Esophagus (tissue), 2 donors: ENCODE data around the gene PCDHGA7. TPM values are rescaled to one million over a fixed set of nuclear protein-coding genes. Genes with fewer than 3 reads are reported as not detected.
A peak's percentile ranks its signal among the peaks of the same experiment; 100 is the strongest.
"Not testable (repeated sequence)": the region's sequence is repeated elsewhere in the genome, so short reads cannot be mapped to it uniquely, and the experiment has no call there.

ENCODE experiments used
- H3K27ac ChIP-seq, 2 donors: one replicate each; pipeline ENCODE4 v1.5.1; 2013; ENCODE audit warnings: low read depth in 2 of 2, mild to moderate bottlenecking in 2 of 2, inconsistent platforms in 1 of 2, low read length in 1 of 2, moderate library complexity in 1 of 2
- H3K27me3 ChIP-seq, 2 donors: one replicate each; pipeline ENCODE4 v1.6.1; 2013; ENCODE audit warnings: low read length in 2 of 2, control low read depth in 1 of 2, mild to moderate bottlenecking in 1 of 2; ENCODE audit not compliant: insufficient read depth in 2 of 2, control insufficient read depth in 1 of 2
- H3K36me3 ChIP-seq, 2 donors: one replicate each; pipeline ENCODE4 v1.6.1; 2013; ENCODE audit warnings: low read length in 1 of 2; ENCODE audit not compliant: control insufficient read depth in 2 of 2, insufficient read depth in 2 of 2
- H3K4me1 ChIP-seq, 2 donors: one replicate each; pipeline ENCODE4 v1.6.1; 2013; ENCODE audit warnings: low read length in 1 of 2; ENCODE audit not compliant: control insufficient read depth in 2 of 2, insufficient read depth in 2 of 2
- H3K4me3 ChIP-seq, 2 donors: one replicate each; pipeline ENCODE4 v1.5.1; 2013; ENCODE audit warnings: low read length in 2 of 2, mild to moderate bottlenecking in 2 of 2, low read depth in 1 of 2, moderate library complexity in 1 of 2
- H3K9me3 ChIP-seq, 2 donors: one replicate each; pipeline ENCODE4 v1.6.1; 2013; ENCODE audit warnings: mild to moderate bottlenecking in 2 of 2, low read depth in 1 of 2, low read length in 1 of 2, moderate library complexity in 1 of 2; ENCODE audit not compliant: control insufficient read depth in 2 of 2, insufficient read depth in 1 of 2
- WGBS, 2 donors: extraction: QIAGEN DNeasy Blood & Tissue Kit; methylation state at CpG; one replicate each; pipeline ENCODE4 v1.1.7; 2013; 5-methylcytosine and 5-hydroxymethylcytosine counted together
- polyA plus RNA-seq, 2 donors: library from polyadenylated mRNA; stranded (reverse); fragments of 200-250 nt; gene quantifications; one replicate each; pipeline ENCODE4 v1.2.3, GENCODE V29; 2013
- donor health status: healthy with polysubstance abuse.
- donor health status: Bipolar disorder and iron deficiency.

PCDHGA7 gene
- polyA plus RNA-seq, 2 donors: 0.24 to 0.53 TPM

DNA sequence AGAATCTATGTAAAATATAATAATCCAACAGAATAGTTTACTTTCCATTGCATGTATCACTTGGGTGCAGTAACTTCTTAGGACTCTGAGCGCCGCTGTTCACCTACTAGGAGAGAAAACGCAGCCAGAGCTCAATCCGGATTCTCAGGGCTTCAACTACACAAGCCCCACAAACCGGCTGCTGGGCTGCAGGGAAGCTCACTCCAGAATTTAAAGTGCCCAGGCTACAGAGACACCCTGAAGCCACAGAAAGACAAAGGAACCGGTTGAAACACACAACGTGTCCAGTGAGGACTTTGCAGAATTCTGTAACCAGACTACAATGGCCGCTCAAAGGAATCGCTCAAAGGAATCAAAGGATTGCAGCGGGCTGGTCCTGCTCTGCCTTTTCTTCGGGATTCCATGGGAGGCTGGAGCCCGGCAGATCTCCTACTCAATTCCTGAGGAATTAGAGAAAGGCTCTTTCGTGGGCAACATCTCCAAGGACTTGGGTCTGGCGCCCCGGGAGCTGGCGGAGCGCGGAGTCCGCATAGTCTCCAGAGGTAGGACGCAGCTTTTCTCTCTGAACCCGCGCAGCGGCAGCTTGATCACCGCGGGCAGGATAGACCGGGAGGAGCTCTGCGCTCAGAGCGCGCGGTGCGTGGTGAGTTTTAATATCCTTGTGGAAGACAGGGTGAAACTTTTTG lies 30.5 kb downstream of the PCDHGA7 start, which contains the start of gene PCDHGA10:
Gene PCDHGA10 (plus strand): TSS at position 134 of the 686 bp plus-strand sequence. CDS start 189 bp downstream, at position 323.
- no peaks in the 10 kb centered on the region for H3K36me3 ChIP-seq
- H3K4me1 ChIP-seq: no peaks in the 10 kb centered on the region
- peaks cover 0 to 8% of the 10 kb centered on the region in 2 donors for H3K27me3 ChIP-seq
- H3K9me3 ChIP-seq: peaks cover 40 to 48% of the 10 kb centered on the region in 2 donors
- H3K4me3 ChIP-seq: peak within 1 kb of the TSS; percentile 25 to 37
- WGBS, 2 donors: 20 to 22% methylated on average over 31 of the region's 31 CpGs
- H3K27ac ChIP-seq: no peak within 1 kb of the TSS

DNA sequence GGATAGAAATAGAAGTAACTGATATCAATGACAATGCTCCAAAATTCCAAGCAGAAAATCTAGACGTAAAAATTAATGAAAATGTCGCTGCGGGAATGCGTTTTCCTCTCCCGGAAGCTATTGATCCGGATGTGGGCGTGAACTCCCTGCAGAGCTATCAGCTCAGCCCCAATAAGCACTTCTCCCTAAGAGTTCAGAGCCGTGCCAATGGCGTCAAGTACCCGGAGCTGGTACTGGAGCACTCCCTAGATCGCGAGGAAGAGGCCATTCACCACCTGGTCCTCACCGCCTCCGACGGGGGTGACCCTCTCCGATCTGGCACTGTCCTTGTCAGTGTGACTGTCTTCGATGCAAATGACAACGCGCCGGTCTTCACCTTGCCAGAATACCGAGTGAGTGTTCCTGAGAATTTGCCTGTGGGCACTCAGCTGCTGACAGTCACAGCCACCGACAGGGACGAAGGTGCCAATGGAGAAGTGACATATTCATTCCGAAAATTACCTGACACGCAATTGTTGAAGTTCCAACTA lies 31.1 kb downstream of the PCDHGA7 start:
- Histone ChIP-seq H3K4me3 (peak overlapping the region; percentile 25 to 37), H3K9me3 (peaks cover 41 to 48% of the 10 kb centered on the region in 2 donors)

GRCh38 chr5:141414548-141415274 lies 32.2 kb downstream of the PCDHGA7 start:
- H3K36me3 ChIP-seq, H3K27ac ChIP-seq, H3K4me1 ChIP-seq, H3K4me3 ChIP-seq, H3K27me3 ChIP-seq: not testable (repeated sequence)
- whole genome bisulfite sequencing, 2 donors: 30 to 32% methylated on average over 38 to 46 of the region's 46 CpGs
- H3K9me3 ChIP-seq: peaks cover 47 to 50% of the 10 kb centered on the region in 2 donors

More for the DNA sequence above, 31.1 kb downstream of the PCDHGA7 start:
- WGBS, 2 donors: 19 to 23% methylated on average over 25 of the region's 25 CpGs
- Histone ChIP-seq H3K36me3 (no peaks in the 10 kb centered on the region), H3K27me3 (peaks cover 0 to 7% of the 10 kb centered on the region in 2 donors), H3K4me1 (no peaks in the 10 kb centered on the region), H3K27ac (no peak overlapping the region)

- not testable (repeated sequence) for H3K27me3 ChIP-seq, H3K4me1 ChIP-seq, H3K27ac ChIP-seq, H3K4me3 ChIP-seq, H3K36me3 ChIP-seq
- H3K9me3 ChIP-seq: peaks cover 45 to 47% of the 10 kb centered on the region in 2 donors
- WGBS, 2 donors: 28 to 30% methylated on average over 24 of the region's 24 CpGs
Observed at GRCh38 chr5:141415275-141415618, 32.7 kb downstream of the PCDHGA7 start.

- H3K36me3 ChIP-seq, H3K27me3 ChIP-seq, H3K4me1 ChIP-seq: not testable (repeated sequence)
- peak within 1 kb of the TSS; percentile 13 to 21 for H3K27ac ChIP-seq
- WGBS, 2 donors: 14 to 16% methylated on average over 46 of the region's 47 CpGs
- peaks cover 52 to 57% of the 10 kb centered on the region in 2 donors for H3K9me3 ChIP-seq
- peak within 1 kb of the TSS; percentile 35 to 44 for H3K4me3 ChIP-seq
Observed at GRCh38 chr5:141417494-141418172, 35.1 kb downstream of the PCDHGA7 start, which contains the start of gene PCDHGB7. Gene PCDHGB7 (plus strand): TSS chr5:141417677. CDS start chr5:141417860, 183 bp downstream.

- H3K4me3 ChIP-seq: no peak overlapping the region
- 31 to 37% methylated on average over 73 to 74 of the region's 74 CpGs for WGBS, 2 donors
- H3K9me3 ChIP-seq: peaks cover 53 to 54% of the 10 kb centered on the region in 2 donors
- H3K36me3 ChIP-seq: peaks cover 0 to 2% of the 10 kb centered on the region in 2 donors
- no peak overlapping the region for H3K27ac ChIP-seq
- peaks cover 0 to 5% of the 10 kb centered on the region in 2 donors for H3K4me1 ChIP-seq
- H3K27me3 ChIP-seq: no peaks in the 10 kb centered on the region
Observed at GRCh38 chr5:141419074-141419880, 36.7 kb downstream of the PCDHGA7 start.

DNA sequence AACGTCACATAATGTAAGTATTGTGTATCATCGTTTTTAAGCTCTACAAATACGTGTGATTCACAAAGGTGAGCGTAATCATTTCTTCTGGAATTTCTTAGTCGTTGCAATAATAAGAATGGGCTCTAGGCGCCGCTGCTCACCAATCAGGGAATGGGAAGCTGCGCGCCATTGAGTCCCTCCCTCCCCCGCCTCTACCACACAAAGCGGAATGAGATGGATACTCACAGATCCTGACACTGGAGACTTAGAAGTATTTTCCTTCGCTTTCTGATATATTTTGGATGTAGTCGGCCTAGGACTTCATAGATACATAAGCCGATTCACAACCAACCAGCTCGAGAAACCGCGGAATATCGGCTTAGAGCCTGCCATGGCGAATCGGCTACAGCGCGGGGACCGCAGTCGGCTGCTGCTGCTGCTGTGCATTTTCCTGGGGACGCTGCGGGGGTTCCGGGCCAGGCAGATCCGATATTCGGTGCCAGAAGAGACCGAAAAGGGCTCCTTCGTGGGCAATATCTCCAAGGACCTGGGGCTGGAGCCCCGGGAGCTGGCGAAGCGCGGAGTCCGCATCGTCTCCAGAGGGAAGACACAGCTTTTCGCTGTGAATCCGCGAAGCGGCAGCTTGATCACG lies 38.4 kb downstream of the PCDHGA7 start, which contains the start of gene PCDHGA11:
Gene PCDHGA11 (plus strand): TSS at position 197 of the 634 bp plus-strand sequence. CDS start 177 bp downstream, at position 374.
- Histone ChIP-seq H3K36me3 (peaks cover 0 to 2% of the 10 kb centered on the region in 2 donors), H3K27me3 (no peaks in the 10 kb centered on the region), H3K9me3 (peaks cover 46% of the 10 kb centered on the region in 2 donors), H3K4me3 (peak within 1 kb of the TSS; percentile 7 to 32), H3K27ac (no peak within 1 kb of the TSS), H3K4me1 (peaks cover 0 to 5% of the 10 kb centered on the region in 2 donors)
- 15 to 16% methylated on average over 42 of the region's 42 CpGs for WGBS, 2 donors

GRCh38 chr5:141421489-141421855 lies 38.9 kb downstream of the PCDHGA7 start:
- Histone ChIP-seq H3K27ac (no peak overlapping the region), H3K4me1 (peaks cover 0 to 5% of the 10 kb centered on the region in 2 donors), H3K36me3 (peaks cover 0 to 2% of the 10 kb centered on the region in 2 donors), H3K9me3 (peaks cover 50% of the 10 kb centered on the region in 2 donors), H3K4me3 (peak overlapping the region; percentile 7 to 32), H3K27me3 (no peaks in the 10 kb centered on the region)
- WGBS, 2 donors: 11 to 13% methylated on average over 13 of the region's 13 CpGs
